Vagina (tissue), 2 donors: ENCODE data around the gene DGKD.

Experiments
- CTCF ChIP-seq, 3 experiments: fragments of 450-650 bp in 2 of 3; fragments of 200-600 bp in 1 of 3; sonication (generic) in 1 of 3; IDR thresholded peaks; one replicate each; pipeline ENCODE4 v1.5.1; 2017 to 2019; ENCODE audit warnings: antibody characterized with exemption in 3 of 3, mild to moderate bottlenecking in 2 of 3, moderate library complexity in 2 of 3
- POLR2A ChIP-seq, 2 donors: fragments of 450-650 bp; IDR thresholded peaks; one replicate each; pipeline ENCODE4 v1.6.1; 2017; ENCODE audit warnings: antibody characterized with exemption in 2 of 2, mild to moderate bottlenecking in 2 of 2, moderate library complexity in 2 of 2
- POLR2AphosphoS5 ChIP-seq, 2 donors: sonication (generic); formaldehyde crosslinking; IDR thresholded peaks; one replicate each; pipeline ENCODE4 v1.9.0; 2017; ENCODE audit warnings: antibody characterized with exemption in 2 of 2, mild to moderate bottlenecking in 2 of 2, low read depth in 1 of 2; ENCODE audit not compliant: insufficient read depth in 1 of 2

GRCh38 chr2:233413559-233414272 is 59.4 kb downstream of the DGKD start:
- TF ChIP-seq CTCF (IDR thresholded peaks at IDR 0.05) (no peak), POLR2A (IDR thresholded peaks at IDR 0.05) (no peak), POLR2AphosphoS5 (IDR thresholded peaks at IDR 0.05; ENCODE audit: insufficient read depth in 1 of 2, low read depth in 1 of 2) (peak in 1 of 2 donors; percentile 11)
